ENCODE measurements around the gene ADAMTS8.

Gene ADAMTS8

DNA sequence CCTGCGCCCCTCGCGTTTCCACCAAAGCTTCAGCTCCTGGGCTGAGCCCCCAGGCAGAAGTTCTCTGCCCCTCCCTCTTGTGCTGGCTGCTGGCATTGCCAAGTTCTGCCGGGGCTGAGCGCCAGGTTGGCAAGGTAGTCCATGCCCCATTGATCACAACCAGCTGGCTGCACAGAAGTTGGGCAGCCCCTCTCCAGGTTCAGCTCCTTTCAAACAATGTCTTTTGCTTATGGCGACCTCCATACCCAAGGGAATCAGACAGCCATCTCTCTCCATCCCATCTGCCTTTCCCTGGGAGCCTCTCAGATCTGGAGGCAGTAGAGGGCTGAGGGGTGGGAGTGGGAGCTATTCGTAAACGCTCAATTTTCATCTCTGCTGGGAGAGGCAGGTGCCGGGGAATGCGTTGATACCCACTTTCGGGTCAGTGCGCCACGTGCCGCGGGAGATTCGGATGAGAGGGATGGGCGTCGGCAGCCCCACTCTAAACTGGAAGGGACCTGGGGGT lies 1.5 kb downstream of the ADAMTS8 start:
- Histone ChIP-seq H4K20me1 (ENCODE audit: insufficient read depth, low read length) (no peaks in the 10 kb centered on the region), H3K9me2 (replicated peaks; ENCODE audit: insufficient read depth, low read length) (no peaks in the 10 kb centered on the region), H3F3A (ENCODE audit: insufficient read depth, low read length) (no peaks in the 10 kb centered on the region), H3K4me1 (ENCODE audit: low read length) (no peaks in the 10 kb centered on the region), H3K27me3 (replicated peaks; ENCODE audit: insufficient read depth, low read length) (peaks cover 49% of the 10 kb centered on the region), H3K9ac (ENCODE audit: low read length) (no peak overlapping the region), H2AFZ (ENCODE audit: low read length) (no peak overlapping the region), H3K27ac (ENCODE audit: low read length) (no peak overlapping the region), H3K79me2 (ENCODE audit: low read length) (no peaks in the 10 kb centered on the region), H3K4me3 (ENCODE audit: low read length) (no peak overlapping the region), H3K4me2 (ENCODE audit: low read depth, low read length) (no peak overlapping the region; the same call in 1 of the 2 replicates), H3K9me3 (replicated peaks; ENCODE audit: insufficient read depth, low read length) (no peaks in the 10 kb centered on the region), H3K36me3 (replicated peaks; ENCODE audit: insufficient read depth, low read length) (no peaks in the 10 kb centered on the region)
- TF ChIP-seq CTCF (IDR thresholded peaks at IDR 0.05; ENCODE audit: low read length) (no peak), EZH2phosphoT487 (IDR thresholded peaks at IDR 0.05; ENCODE audit: low read length) (no peak), EZH2 (optimal IDR thresholded peaks at IDR 0.05; ENCODE audit: low read depth, low read length) (no peak)
- DNase-seq: no peak

GRCh38 chr11:130426223-130426836 lies 2.1 kb downstream of the ADAMTS8 start:
- H3K27me3 ChIP-seq (replicated peaks; ENCODE audit: insufficient read depth, low read length): peaks cover 49% of the 10 kb centered on the region
- no peak overlapping the region for H3K4me3 ChIP-seq (ENCODE audit: low read length)
- no peaks in the 10 kb centered on the region for H3F3A ChIP-seq (ENCODE audit: insufficient read depth, low read length)
- H2AFZ ChIP-seq (ENCODE audit: low read length): no peak overlapping the region
- H3K4me2 ChIP-seq (ENCODE audit: low read depth, low read length): no peak overlapping the region
- no peak overlapping the region for H3K27ac ChIP-seq (ENCODE audit: low read length)
- H3K4me1 ChIP-seq (ENCODE audit: low read length): no peaks in the 10 kb centered on the region
- no peaks in the 10 kb centered on the region for H4K20me1 ChIP-seq (ENCODE audit: insufficient read depth, low read length)
- no peaks in the 10 kb centered on the region for H3K36me3 ChIP-seq (replicated peaks; ENCODE audit: insufficient read depth, low read length)
- no peaks in the 10 kb centered on the region for H3K9me3 ChIP-seq (replicated peaks; ENCODE audit: insufficient read depth, low read length)
- no peak for DNase-seq
- TF ChIP-seq CTCF (IDR thresholded peaks at IDR 0.05; ENCODE audit: low read length): no peak
- no peak overlapping the region for H3K9ac ChIP-seq (ENCODE audit: low read length)
- H3K9me2 ChIP-seq (replicated peaks; ENCODE audit: insufficient read depth, low read length): no peaks in the 10 kb centered on the region
- H3K79me2 ChIP-seq (ENCODE audit: low read length): no peaks in the 10 kb centered on the region

GRCh38 chr11:130425156-130425555 lies 3.3 kb downstream of the ADAMTS8 start:
- H3K36me3 ChIP-seq (replicated peaks; ENCODE audit: insufficient read depth, low read length): no peaks in the 10 kb centered on the region
- no peaks in the 10 kb centered on the region for H3F3A ChIP-seq (ENCODE audit: insufficient read depth, low read length)
- H3K9me2 ChIP-seq (replicated peaks; ENCODE audit: insufficient read depth, low read length): no peaks in the 10 kb centered on the region
- no peaks in the 10 kb centered on the region for H3K9me3 ChIP-seq (replicated peaks; ENCODE audit: insufficient read depth, low read length)
- peaks cover 45% of the 10 kb centered on the region for H3K27me3 ChIP-seq (replicated peaks; ENCODE audit: insufficient read depth, low read length)
- no peak for TF ChIP-seq EZH2phosphoT487 (IDR thresholded peaks at IDR 0.05; ENCODE audit: low read length)
- no peak for TF ChIP-seq CTCF (IDR thresholded peaks at IDR 0.05; ENCODE audit: low read length)
- TF ChIP-seq EZH2 (optimal IDR thresholded peaks at IDR 0.05; ENCODE audit: low read depth, low read length): no peak
- DNase-seq: no peak
- no peak overlapping the region for H3K9ac ChIP-seq (ENCODE audit: low read length)
- no peak overlapping the region for H3K4me3 ChIP-seq (ENCODE audit: low read length)
- no peak overlapping the region for H3K27ac ChIP-seq (ENCODE audit: low read length)
- H3K79me2 ChIP-seq (ENCODE audit: low read length): no peaks in the 10 kb centered on the region
- H3K4me1 ChIP-seq (ENCODE audit: low read length): peaks cover 2% of the 10 kb centered on the region
- no peak overlapping the region for H3K4me2 ChIP-seq (ENCODE audit: low read depth, low read length)
- H2AFZ ChIP-seq (ENCODE audit: low read length): no peak overlapping the region
- no peaks in the 10 kb centered on the region for H4K20me1 ChIP-seq (ENCODE audit: insufficient read depth, low read length)

All from MM.1S (cell line).